Measurements from ENCODE around the gene LASP1NB.
A peak's percentile ranks its signal among the peaks of the same experiment; 100 is the strongest.

LASP1NB gene

GRCh38 chr17:38925263-38925995, at the start of gene LASP1NB:
Gene LASP1NB, plus strand, starts transcription at chr17:38925614.
- H3K27me3 Mint-ChIP-seq (ENCODE audit: insufficient read depth) = no peaks in the 10 kb centered on the region
- H3K4me3 Mint-ChIP-seq = peak within 1 kb of the TSS; percentile 24
- peaks cover 24% of the 10 kb centered on the region for H3K4me1 Mint-ChIP-seq (ENCODE audit: low read depth)
- no peak for DNase-seq (ENCODE audit: low spot score)
- H3K27ac Mint-ChIP-seq = peak within 1 kb of the TSS; percentile 21
- H3K9me3 Mint-ChIP-seq = no peaks in the 10 kb centered on the region
- H3K36me3 Mint-ChIP-seq (ENCODE audit: low read depth) = peaks cover 7% of the 10 kb centered on the region
- intact Hi-C loops (cut with micrococcal nuclease) = loop anchor here (5.0 kb wide), 1 partner anchor 128 kb away; the partner anchor contains the start of gene PIP4K2B

GRCh38 chr17:38877130-38877851, 48.1 kb upstream of the LASP1NB start:
- Mint-ChIP-seq H3K4me3 (peak overlapping the region; percentile 54), H3K27ac (peak overlapping the region; percentile 61), H3K27me3 (ENCODE audit: insufficient read depth) (no peaks in the 10 kb centered on the region), H3K4me1 (ENCODE audit: low read depth) (peaks cover 78% of the 10 kb centered on the region), H3K9me3 (no peaks in the 10 kb centered on the region), H3K36me3 (ENCODE audit: low read depth) (peaks cover 38% of the 10 kb centered on the region)
- intact Hi-C loops (cut with micrococcal nuclease) = loop anchor here (10.0 kb wide), 1 partner anchor 528 kb away; the partner anchor contains the start of gene FBXL20
- DNase-seq (ENCODE audit: low spot score) = no peak

GRCh38 chr17:38879878-38880665, 45.3 kb upstream of the LASP1NB start:
- no peak for DNase-seq (ENCODE audit: low spot score)
- peaks cover 52% of the 10 kb centered on the region for H3K36me3 Mint-ChIP-seq (ENCODE audit: low read depth)
- no peaks in the 10 kb centered on the region for H3K9me3 Mint-ChIP-seq
- intact Hi-C loops (cut with micrococcal nuclease) = loop anchor here (10.0 kb wide), 1 partner anchor 525 kb away; the partner anchor contains the start of gene FBXL20
- peaks cover 76% of the 10 kb centered on the region for H3K4me1 Mint-ChIP-seq (ENCODE audit: low read depth)
- no peaks in the 10 kb centered on the region for H3K27me3 Mint-ChIP-seq (ENCODE audit: insufficient read depth)
- H3K4me3 Mint-ChIP-seq = peak overlapping the region; percentile 51
- H3K27ac Mint-ChIP-seq = peak overlapping the region; percentile 80

GRCh38 chr17:38881600-38882191, 43.7 kb upstream of the LASP1NB start:
- Mint-ChIP-seq H3K36me3 (ENCODE audit: low read depth) (peaks cover 49% of the 10 kb centered on the region), H3K9me3 (no peaks in the 10 kb centered on the region), H3K4me1 (ENCODE audit: low read depth) (peaks cover 82% of the 10 kb centered on the region), H3K4me3 (peak overlapping the region; percentile 53), H3K27ac (peak overlapping the region; percentile 89), H3K27me3 (ENCODE audit: insufficient read depth) (no peaks in the 10 kb centered on the region)
- no peak for DNase-seq (ENCODE audit: low spot score)
- intact Hi-C loops (cut with micrococcal nuclease) = loop anchor here (2.0 kb wide), 1 partner anchor 17 kb away; no protein-coding TSS in a partner anchor

- intact Hi-C loops (cut with micrococcal nuclease) = loop anchor here (1.0 to 2.0 kb wide), 2 partner anchors 12 to 16 kb away; no protein-coding TSS in a partner anchor
- Mint-ChIP-seq H3K27ac (peak overlapping the region; percentile 77), H3K4me1 (ENCODE audit: low read depth) (peaks cover 71% of the 10 kb centered on the region), H3K4me3 (peak overlapping the region; percentile 53), H3K9me3 (no peaks in the 10 kb centered on the region), H3K36me3 (ENCODE audit: low read depth) (peaks cover 51% of the 10 kb centered on the region), H3K27me3 (ENCODE audit: insufficient read depth) (no peaks in the 10 kb centered on the region)
- DNase-seq (ENCODE audit: low spot score) = no peak
Observed at GRCh38 chr17:38882870-38883269, 42.5 kb upstream of the LASP1NB start.

- H3K4me1 Mint-ChIP-seq (ENCODE audit: low read depth) = peaks cover 68% of the 10 kb centered on the region
- DNase-seq (ENCODE audit: low spot score) = no peak
- peaks cover 49% of the 10 kb centered on the region for H3K36me3 Mint-ChIP-seq (ENCODE audit: low read depth)
- intact Hi-C loops (cut with micrococcal nuclease) = loop anchor here (1.0 to 2.0 kb wide), 2 partner anchors 13 to 15 kb away; no protein-coding TSS in a partner anchor
- no peaks in the 10 kb centered on the region for H3K27me3 Mint-ChIP-seq (ENCODE audit: insufficient read depth)
- H3K9me3 Mint-ChIP-seq = no peaks in the 10 kb centered on the region
- peak overlapping the region; percentile 92 for H3K27ac Mint-ChIP-seq
- peak overlapping the region; percentile 71 for H3K4me3 Mint-ChIP-seq
Observed at GRCh38 chr17:38883592-38884526, 41.6 kb upstream of the LASP1NB start.

- Mint-ChIP-seq H3K9me3 (no peaks in the 10 kb centered on the region), H3K4me3 (peak overlapping the region; percentile 49), H3K4me1 (ENCODE audit: low read depth) (peaks cover 73% of the 10 kb centered on the region), H3K27me3 (ENCODE audit: insufficient read depth) (no peaks in the 10 kb centered on the region), H3K36me3 (ENCODE audit: low read depth) (peaks cover 48% of the 10 kb centered on the region), H3K27ac (peak overlapping the region; percentile 70)
- DNase-seq (ENCODE audit: low spot score) = no peak
- intact Hi-C loops (cut with micrococcal nuclease) = no loop called here
Observed at GRCh38 chr17:38885044-38885727, 40.2 kb upstream of the LASP1NB start.

- intact Hi-C loops (cut with micrococcal nuclease) = no loop called here
- Mint-ChIP-seq H3K4me1 (ENCODE audit: low read depth) (peaks cover 75% of the 10 kb centered on the region), H3K9me3 (no peaks in the 10 kb centered on the region), H3K27ac (peak overlapping the region; percentile 70), H3K36me3 (ENCODE audit: low read depth) (peaks cover 46% of the 10 kb centered on the region), H3K27me3 (ENCODE audit: insufficient read depth) (no peaks in the 10 kb centered on the region), H3K4me3 (no peak overlapping the region)
- no peak for DNase-seq (ENCODE audit: low spot score)
Observed at GRCh38 chr17:38885728-38886642, 39.4 kb upstream of the LASP1NB start.

- intact Hi-C loops (cut with micrococcal nuclease) = no loop called here
- DNase-seq (ENCODE audit: low spot score) = no peak
- H3K36me3 Mint-ChIP-seq (ENCODE audit: low read depth) = peaks cover 42% of the 10 kb centered on the region
- peaks cover 75% of the 10 kb centered on the region for H3K4me1 Mint-ChIP-seq (ENCODE audit: low read depth)
- H3K9me3 Mint-ChIP-seq = no peaks in the 10 kb centered on the region
- H3K27me3 Mint-ChIP-seq (ENCODE audit: insufficient read depth) = no peaks in the 10 kb centered on the region
- peak overlapping the region; percentile 70 for H3K27ac Mint-ChIP-seq
- H3K4me3 Mint-ChIP-seq = no peak overlapping the region
Observed at GRCh38 chr17:38886643-38887010, 38.8 kb upstream of the LASP1NB start.

GRCh38 chr17:38888842-38889241, 36.6 kb upstream of the LASP1NB start:
- peaks cover 38% of the 10 kb centered on the region for H3K36me3 Mint-ChIP-seq (ENCODE audit: low read depth)
- DNase-seq (ENCODE audit: low spot score) = no peak
- H3K27me3 Mint-ChIP-seq (ENCODE audit: insufficient read depth) = no peaks in the 10 kb centered on the region
- no peak overlapping the region for H3K4me3 Mint-ChIP-seq
- H3K27ac Mint-ChIP-seq = no peak overlapping the region
- H3K9me3 Mint-ChIP-seq = no peaks in the 10 kb centered on the region
- H3K4me1 Mint-ChIP-seq (ENCODE audit: low read depth) = peaks cover 69% of the 10 kb centered on the region
- intact Hi-C loops (cut with micrococcal nuclease) = no loop called here

Data from activated T-helper 1 cell treated with anti-CD3 and anti-CD28 coated beads, Interleukin-12 subunit alpha, Interleukin-12 subunit beta, Interleukin-2, Interleukin-4 antibody, amounts not matched to agents 30 ng/mL and 10 ng/mL and 1 ng/mL, durations not matched to agents 14 hours and 24 hours and 36 hours (primary cell).